Body of pancreas (tissue), 4 donors: ENCODE results near the gene OSBP2. TPM values are rescaled to one million over a fixed set of nuclear protein-coding genes. Genes with fewer than 3 reads are reported as not detected.
"Not testable (repeated sequence)": the region's sequence is repeated elsewhere in the genome, so short reads cannot be mapped to it uniquely, and the experiment has no call there.

Experiments used
- ATAC-seq: fragments of 150-250 bp; one replicate; pipeline ENCODE4 v1.9.1; 2016
- DNase-seq, 4 donors: peaks; one replicate each; pipeline ENCODE4 v3.0.0-alpha.2; 2019
- H3K27ac ChIP-seq, 4 donors: fragments of 200-600 bp; sonication (generic); 1 replicate in 3 of 4; 2 replicates in 1 of 4; pipeline versions ENCODE4 v1.5.1 to v1.6.1; 2016 to 2019; ENCODE audit warnings: mild to moderate bottlenecking in 1 of 4, mixed read lengths in 1 of 4, moderate library complexity in 1 of 4
- H3K27me3 ChIP-seq, 2 donors: fragments of 200-600 bp; sonication (generic); one replicate each; pipeline ENCODE4 v1.6.0; 2016; ENCODE audit warnings: mild to moderate bottlenecking in 1 of 2
- H3K36me3 ChIP-seq, 2 donors: fragments of 200-600 bp; sonication (generic); replicated peaks in 1 of 2; 2 replicates each; pipeline ENCODE4 v1.5.1; 2016; ENCODE audit warnings: low read depth in 2 of 2; ENCODE audit not compliant: insufficient read depth in 1 of 2
- H3K4me1 ChIP-seq: fragments of 200-600 bp; sonication (generic); one replicate; pipeline ENCODE4 v1.6.0; 2016
- H3K4me3 ChIP-seq, 2 donors: fragments of 200-600 bp; sonication (generic); 1 replicate in 1 of 2; 2 replicates in 1 of 2; pipeline ENCODE4 v1.5.1; 2016 to 2019
- H3K9me3 ChIP-seq, 3 donors: fragments of 200-600 bp; sonication (generic); 1 replicate in 2 of 3; 2 replicates in 1 of 3; pipeline ENCODE4 v1.5.1; 2016
- POLR2A ChIP-seq, 3 donors: fragments of 450-650 bp; IDR thresholded peaks; one replicate each; pipeline ENCODE4 v1.6.1; 2016; ENCODE audit warnings: antibody characterized with exemption in 3 of 3, mild to moderate bottlenecking in 2 of 3
- WGBS, 2 donors: methylation state at CpG; one replicate each; pipeline ENCODE4 v1.1.5; 2017; 5-methylcytosine and 5-hydroxymethylcytosine counted together
- intact Hi-C: fragments of 100-400 bp; cut with DNase I; formaldehyde crosslinking; loops from one replicate; pipeline ENCODE4 v1.15.1; 2023
- total RNA-seq, 2 donors: library from RNA; depleted of rRNA; stranded (reverse); fragments of >200 nt; gene quantifications; one replicate each; pipeline ENCODE4 v1.1.0, GENCODE V29; 2016
- TF ChIP-seq, protein P1 (sequence below), 7 experiments: fragments of 450-650 bp in 4 of 7; fragments of 200-600 bp in 3 of 7; sonication (generic) in 3 of 7; IDR thresholded peaks; one replicate each; pipeline ENCODE4 v1.5.1; 2016 to 2019; ENCODE audit warnings: antibody characterized with exemption in 7 of 7

Gene OSBP2
- total RNA-seq, 2 donors from 2014 or later, result 2.3 to 3.0 TPM

DNA sequence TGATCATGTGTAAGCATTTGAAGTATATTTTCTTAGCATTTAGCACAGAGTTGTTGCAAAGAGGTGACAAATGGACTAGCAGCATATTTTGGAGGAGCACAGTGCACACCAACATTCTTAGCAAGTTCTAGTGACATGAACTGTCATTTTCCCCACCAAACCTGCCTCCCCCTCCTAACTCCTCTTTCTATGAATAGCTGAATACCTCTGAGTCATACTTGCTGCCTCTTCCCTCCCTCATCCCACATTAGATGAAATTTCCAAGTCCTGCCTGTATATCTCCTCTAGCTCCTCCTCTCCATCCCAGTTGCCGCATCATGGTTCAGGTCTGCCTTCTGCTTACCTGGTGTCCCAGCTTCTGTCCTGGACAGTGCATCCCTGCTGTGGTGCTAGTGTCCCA is 7.2 kb downstream of the OSBP2 start:
- DNase-seq (no peak), ATAC-seq (no peak)
- WGBS, 2 donors, result 100% methylated on average over 1 of the region's 1 CpG
- Histone ChIP-seq H3K36me3 (no peaks in the 10 kb centered on the region), H3K27me3 (no peaks in the 10 kb centered on the region), H3K9me3 (no peaks in the 10 kb centered on the region), H3K4me1 (no peaks in the 10 kb centered on the region), H3K4me3 (no peak overlapping the region), H3K27ac (no peak overlapping the region)
- intact Hi-C loops, result no loop called here
- TF ChIP-seq, protein P1, sequence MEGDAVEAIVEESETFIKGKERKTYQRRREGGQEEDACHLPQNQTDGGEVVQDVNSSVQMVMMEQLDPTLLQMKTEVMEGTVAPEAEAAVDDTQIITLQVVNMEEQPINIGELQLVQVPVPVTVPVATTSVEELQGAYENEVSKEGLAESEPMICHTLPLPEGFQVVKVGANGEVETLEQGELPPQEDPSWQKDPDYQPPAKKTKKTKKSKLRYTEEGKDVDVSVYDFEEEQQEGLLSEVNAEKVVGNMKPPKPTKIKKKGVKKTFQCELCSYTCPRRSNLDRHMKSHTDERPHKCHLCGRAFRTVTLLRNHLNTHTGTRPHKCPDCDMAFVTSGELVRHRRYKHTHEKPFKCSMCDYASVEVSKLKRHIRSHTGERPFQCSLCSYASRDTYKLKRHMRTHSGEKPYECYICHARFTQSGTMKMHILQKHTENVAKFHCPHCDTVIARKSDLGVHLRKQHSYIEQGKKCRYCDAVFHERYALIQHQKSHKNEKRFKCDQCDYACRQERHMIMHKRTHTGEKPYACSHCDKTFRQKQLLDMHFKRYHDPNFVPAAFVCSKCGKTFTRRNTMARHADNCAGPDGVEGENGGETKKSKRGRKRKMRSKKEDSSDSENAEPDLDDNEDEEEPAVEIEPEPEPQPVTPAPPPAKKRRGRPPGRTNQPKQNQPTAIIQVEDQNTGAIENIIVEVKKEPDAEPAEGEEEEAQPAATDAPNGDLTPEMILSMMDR (IDR thresholded peaks at IDR 0.05), result no peak
- TF ChIP-seq POLR2A (IDR thresholded peaks at IDR 0.05), result no peak

- Histone ChIP-seq H3K27me3 (no peaks in the 10 kb centered on the region), H3K27ac (no peak overlapping the region), H3K36me3 (no peaks in the 10 kb centered on the region), H3K9me3 (no peaks in the 10 kb centered on the region), H3K4me3 (no peak overlapping the region), H3K4me1 (no peaks in the 10 kb centered on the region)
- ATAC-seq, result no peak
- TF ChIP-seq POLR2A (IDR thresholded peaks at IDR 0.05), result no peak
- TF ChIP-seq, protein P1 (IDR thresholded peaks at IDR 0.05), result no peak
- intact Hi-C loops, result no loop called here
- WGBS, 2 donors, result 95 to 100% methylated on average over 1 of the region's 1 CpG
- no peak for DNase-seq
These were observed 8.2 kb downstream of the OSBP2 start for GRCh38 chr22:30702856-30703255.

DNA sequence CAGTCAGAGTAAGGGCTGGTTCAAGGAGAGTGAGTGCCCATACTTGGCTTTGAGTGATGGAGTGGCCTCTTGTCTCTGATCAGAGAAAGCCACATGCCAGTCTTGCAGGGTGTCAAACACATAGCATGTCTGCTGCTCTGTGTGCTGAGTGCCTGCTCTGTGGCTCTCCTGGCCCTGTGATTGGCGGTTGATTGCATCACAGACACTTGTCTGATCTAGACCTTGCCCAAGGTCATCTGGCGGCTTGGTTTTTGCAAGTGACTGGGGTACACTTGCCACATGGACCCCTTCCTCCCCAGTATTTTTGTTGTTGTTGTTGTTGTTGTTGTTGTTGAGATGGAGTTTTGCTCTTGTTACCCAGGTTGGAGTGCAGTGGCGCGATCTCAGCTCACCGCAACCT is 10.3 kb downstream of the OSBP2 start:
- Histone ChIP-seq H3K27ac (no peak overlapping the region), H3K36me3 (no peaks in the 10 kb centered on the region), H3K9me3 (no peaks in the 10 kb centered on the region), H3K27me3 (no peaks in the 10 kb centered on the region), H3K4me1 (no peaks in the 10 kb centered on the region), H3K4me3 (no peak overlapping the region)
- no peak for ATAC-seq
- TF ChIP-seq, protein P1 (IDR thresholded peaks at IDR 0.05), result no peak
- TF ChIP-seq POLR2A (IDR thresholded peaks at IDR 0.05), result no peak
- 86 to 95% methylated on average over 5 of the region's 5 CpGs for WGBS, 2 donors
- DNase-seq, result no peak
- intact Hi-C loops, result no loop called here

- TF ChIP-seq, protein P1 (IDR thresholded peaks at IDR 0.05), result no peak
- intact Hi-C loops, result no loop called here
- no peak overlapping the region for H3K4me3 ChIP-seq
- H3K36me3 ChIP-seq, result no peaks in the 10 kb centered on the region
- WGBS, 2 donors, result 46 to 48% methylated on average over 10 to 11 of the region's 11 CpGs
- H3K4me1 ChIP-seq, result no peaks in the 10 kb centered on the region
- H3K9me3 ChIP-seq, result no peaks in the 10 kb centered on the region
- H3K27ac ChIP-seq, result no peak overlapping the region
- H3K27me3 ChIP-seq, result no peaks in the 10 kb centered on the region
- peak in 2 of 4 donors; percentile 11 to 13 for DNase-seq
- no peak for ATAC-seq
These were observed 11.3 kb downstream of the OSBP2 start for GRCh38 chr22:30705710-30706651.

GRCh38 chr22:30709980-30710379 is 15.3 kb downstream of the OSBP2 start:
- ATAC-seq, H3K27ac ChIP-seq, H3K4me3 ChIP-seq, intact Hi-C loops, H3K4me1 ChIP-seq, DNase-seq, H3K36me3 ChIP-seq, H3K27me3 ChIP-seq, H3K9me3 ChIP-seq: not testable (repeated sequence)
- 94 to 96% methylated on average over 6 of the region's 6 CpGs for WGBS, 2 donors
